Caki2 (cell line): ENCODE data around the gene ZER1. TPM values are rescaled to one million over a fixed set of nuclear protein-coding genes. Genes with fewer than 3 reads are reported as not detected.

Source experiments
- DNase-seq: peaks from one replicate; pipeline ENCODE4 v3.0.0-alpha.2; 2015; ENCODE audit warnings: low read depth
- in situ Hi-C: cut with HindIII; loops from 2 replicates; pipeline ENCODE4 v1.10.0; 2016; ENCODE audit warnings: low sequenced_read_pairs, low pct_unique_long_range_greater_than_20kb, mixed read lengths
- total RNA-seq: library from RNA; depleted of rRNA; stranded (reverse); fragments of >200 nt; shearing (Covaris generic); gene quantifications from 2 replicates; pipeline ENCODE4 v1.2.3, GENCODE V29; 2014; ENCODE audit warnings: low replicate concordance

ZER1 gene
- total RNA-seq, 1 experiment from 2014 or later: 4.7 TPM

- in situ Hi-C loops: no loop called here
- no peak for DNase-seq
Measured at GRCh38 chr9:128722380-128723351, 49.1 kb downstream of the ZER1 start.

GRCh38 chr9:128721487-128722010 is 50.2 kb downstream of the ZER1 start:
- in situ Hi-C loops: no loop called here
- DNase-seq: no peak

GRCh38 chr9:128720841-128721486 is 50.8 kb downstream of the ZER1 start:
- in situ Hi-C loops: no loop called here

GRCh38 chr9:128719919-128720605 is 51.7 kb downstream of the ZER1 start:
- DNase-seq: no peak
- in situ Hi-C loops: no loop called here

More at GRCh38 chr9:128720841-128721486, 50.8 kb downstream of the ZER1 start:
- DNase-seq: no peak

- in situ Hi-C loops: no loop called here
- no peak for DNase-seq
Measured at GRCh38 chr9:128718475-128718874, 53.3 kb downstream of the ZER1 start.

- in situ Hi-C loops: no loop called here
- DNase-seq: no peak
Measured at GRCh38 chr9:128718047-128718446, 53.7 kb downstream of the ZER1 start.

GRCh38 chr9:128716581-128717254 is 55.0 kb downstream of the ZER1 start:
- in situ Hi-C loops: no loop called here
- no peak for DNase-seq

- in situ Hi-C loops: no loop called here
- DNase-seq: no peak
Measured at GRCh38 chr9:128715436-128715750, 56.3 kb downstream of the ZER1 start.

- in situ Hi-C loops: no loop called here
- no peak for DNase-seq
Measured at GRCh38 chr9:128714586-128715435, 56.9 kb downstream of the ZER1 start.

- DNase-seq: no peak
- in situ Hi-C loops: no loop called here
Measured at GRCh38 chr9:128713941-128714573, 57.7 kb downstream of the ZER1 start.

- DNase-seq: no peak
- in situ Hi-C loops: no loop called here
Measured at GRCh38 chr9:128713411-128713780, 58.3 kb downstream of the ZER1 start.

- in situ Hi-C loops: no loop called here
- DNase-seq: no peak
Measured at GRCh38 chr9:128712451-128713410, 59.0 kb downstream of the ZER1 start.

GRCh38 chr9:128707446-128707845 is 64.3 kb downstream of the ZER1 start:
- DNase-seq: no peak
- in situ Hi-C loops: no loop called here

GRCh38 chr9:128706671-128707381 is 64.9 kb downstream of the ZER1 start:
- no peak for DNase-seq
- in situ Hi-C loops: no loop called here

- in situ Hi-C loops: no loop called here
- no peak for DNase-seq
Measured at GRCh38 chr9:128706045-128706444, 65.7 kb downstream of the ZER1 start.
